ENCODE data around the gene PEX11A. TPM values are rescaled to one million over a fixed set of nuclear protein-coding genes. Genes with fewer than 3 reads are reported as not detected.
A peak's percentile ranks its signal among the peaks of the same experiment; 100 is the strongest.

PEX11A gene
- total and polyA plus RNA-seq, 12 donors: 5.4 to 23.2 (median 12.8) TPM

DNA sequence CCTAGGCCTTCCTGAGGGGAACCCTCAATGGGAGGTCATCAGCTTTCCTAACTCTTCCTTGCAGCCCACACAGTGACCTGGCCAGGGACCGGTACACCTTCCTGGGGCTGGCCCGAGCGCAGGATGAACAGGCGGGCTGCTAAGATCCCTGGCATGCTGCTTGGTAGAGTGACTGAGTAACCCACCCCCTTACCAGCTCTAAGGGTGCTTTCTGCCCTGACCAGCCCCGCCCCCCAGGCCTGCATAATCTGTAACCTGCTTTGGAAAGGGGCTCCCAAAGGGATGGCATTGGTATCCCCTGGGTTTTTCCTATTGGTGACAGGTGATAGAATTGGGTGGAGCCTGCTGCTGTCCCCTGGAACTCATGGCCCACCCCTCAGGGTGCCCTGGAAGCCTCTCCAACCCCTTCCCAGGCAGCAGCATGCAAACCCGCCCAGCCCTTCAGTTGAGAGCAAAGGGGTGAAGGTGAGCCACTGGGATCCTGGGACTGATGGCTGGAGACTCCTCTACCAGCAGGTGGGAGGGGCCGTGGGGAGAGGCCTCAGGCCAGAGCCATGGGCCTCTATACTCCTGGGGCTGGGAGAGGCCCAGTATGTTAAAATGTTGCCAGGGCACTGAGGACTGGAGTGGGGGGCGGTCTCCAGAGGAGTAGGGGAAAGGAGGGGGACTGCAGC is 24.2 kb downstream of the PEX11A start:
- WGBS, 4 donors: 93 to 97% (median 94%) methylated on average over 6 to 8 of the region's 8 CpGs
- H3K27ac ChIP-seq: peak overlapping the region in 4 of 5 donors; percentile 76 to 95 (median 84)
- no peaks in the 10 kb centered on the region for H3K27me3 ChIP-seq
- DNase-seq: peak in 1 of 7 donors; percentile 50
- no peak for TF ChIP-seq POLR2A (IDR thresholded peaks at IDR 0.05)
- TF ChIP-seq, protein P1, sequence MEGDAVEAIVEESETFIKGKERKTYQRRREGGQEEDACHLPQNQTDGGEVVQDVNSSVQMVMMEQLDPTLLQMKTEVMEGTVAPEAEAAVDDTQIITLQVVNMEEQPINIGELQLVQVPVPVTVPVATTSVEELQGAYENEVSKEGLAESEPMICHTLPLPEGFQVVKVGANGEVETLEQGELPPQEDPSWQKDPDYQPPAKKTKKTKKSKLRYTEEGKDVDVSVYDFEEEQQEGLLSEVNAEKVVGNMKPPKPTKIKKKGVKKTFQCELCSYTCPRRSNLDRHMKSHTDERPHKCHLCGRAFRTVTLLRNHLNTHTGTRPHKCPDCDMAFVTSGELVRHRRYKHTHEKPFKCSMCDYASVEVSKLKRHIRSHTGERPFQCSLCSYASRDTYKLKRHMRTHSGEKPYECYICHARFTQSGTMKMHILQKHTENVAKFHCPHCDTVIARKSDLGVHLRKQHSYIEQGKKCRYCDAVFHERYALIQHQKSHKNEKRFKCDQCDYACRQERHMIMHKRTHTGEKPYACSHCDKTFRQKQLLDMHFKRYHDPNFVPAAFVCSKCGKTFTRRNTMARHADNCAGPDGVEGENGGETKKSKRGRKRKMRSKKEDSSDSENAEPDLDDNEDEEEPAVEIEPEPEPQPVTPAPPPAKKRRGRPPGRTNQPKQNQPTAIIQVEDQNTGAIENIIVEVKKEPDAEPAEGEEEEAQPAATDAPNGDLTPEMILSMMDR (IDR thresholded peaks at IDR 0.05): no peak
- intact Hi-C loops (cut with DNase I): no loop called here
- H3K36me3 ChIP-seq (replicated peaks in 1 of 2): no peaks in the 10 kb centered on the region
- H3K4me1 ChIP-seq (replicated peaks in 1 of 2): peaks cover 17 to 23% of the 10 kb centered on the region in 2 donors
- no peaks in the 10 kb centered on the region for H3K9me3 ChIP-seq (replicated peaks in 1 of 3)
- H3K4me3 ChIP-seq: peak overlapping the region in 1 of 4 donors; percentile 52

DNA sequence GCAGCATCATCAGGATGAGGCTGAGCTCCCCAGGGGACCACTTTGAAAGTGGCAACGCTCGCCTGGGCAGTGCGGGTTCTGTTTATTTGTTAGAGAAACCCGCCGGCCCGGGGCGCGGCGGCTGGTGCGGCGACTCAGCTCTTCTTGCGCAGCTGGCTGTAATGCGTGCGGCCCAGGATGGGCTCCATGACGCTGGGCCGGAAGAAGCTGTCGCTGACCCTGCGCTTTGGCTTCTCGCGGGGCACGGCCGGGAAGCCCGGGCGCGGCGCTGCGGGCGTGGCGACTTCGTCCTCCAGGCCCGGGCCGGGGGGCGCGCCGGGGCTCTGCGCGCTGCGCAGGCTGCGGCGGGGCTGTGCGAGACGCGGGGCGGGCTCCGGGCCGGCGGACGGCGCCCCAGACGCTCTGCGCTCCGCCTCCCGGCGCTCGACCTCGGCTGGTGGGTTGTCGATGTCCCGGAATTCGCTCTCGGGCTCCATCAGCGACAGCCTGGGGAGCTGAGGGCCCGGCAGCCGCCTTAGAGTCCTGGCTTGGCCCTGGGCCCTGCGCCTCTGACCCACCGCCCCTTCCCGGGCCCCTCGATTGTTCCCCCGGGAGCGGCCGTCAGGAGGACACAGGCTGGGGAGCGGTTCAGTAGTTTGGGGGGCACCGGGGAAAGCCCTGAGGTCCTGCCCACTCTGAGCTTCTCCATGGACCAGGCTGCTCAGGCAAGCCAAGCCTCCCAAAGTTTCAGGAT is 24.9 kb downstream of the PEX11A start:
- peak; percentile 49 to 78 (median 63) for DNase-seq
- 1 to 5% (median 3%) methylated on average over 11 to 72 of the region's 72 CpGs for WGBS, 4 donors

DNA sequence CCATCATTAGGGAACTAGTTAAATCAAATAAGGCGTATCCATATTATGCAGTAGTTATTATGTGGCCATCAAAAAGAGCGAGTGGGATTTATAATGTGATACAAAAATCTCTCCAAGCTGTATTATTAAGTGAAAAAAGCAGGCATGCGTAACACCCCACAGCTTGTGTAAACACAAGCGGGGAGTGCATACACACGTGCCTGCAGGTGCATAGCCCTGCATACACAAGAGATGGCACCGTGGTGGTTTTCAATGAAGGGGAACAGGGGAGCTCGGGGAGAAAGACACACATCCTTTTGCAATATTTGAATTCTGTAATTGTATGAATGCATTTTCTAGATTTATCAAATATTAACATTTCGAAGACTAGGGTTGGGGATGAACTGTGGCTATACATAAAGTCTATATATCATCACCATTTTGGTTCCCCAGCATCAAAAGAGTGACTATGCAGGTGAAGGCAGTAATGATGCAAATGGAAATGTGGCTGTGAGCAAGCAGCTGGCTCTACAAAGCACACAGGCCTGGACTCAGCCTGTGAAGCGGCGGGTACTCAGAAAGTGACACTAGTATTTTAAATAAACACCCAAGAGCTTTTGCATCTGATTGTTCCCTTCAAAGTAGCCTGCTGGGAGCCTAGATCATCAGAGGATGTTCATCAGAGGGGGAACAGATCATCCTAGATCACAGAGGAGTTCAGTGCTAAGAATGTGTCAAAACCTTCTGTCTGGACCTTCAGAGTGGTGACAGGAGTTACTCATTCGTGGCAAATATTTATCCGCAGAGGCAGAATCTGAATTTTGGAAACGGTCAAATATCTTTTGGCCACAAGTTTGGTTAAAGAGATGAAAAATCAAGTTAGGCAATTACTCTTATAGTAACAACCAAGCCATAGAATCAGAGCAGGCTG is 25.9 kb downstream of the PEX11A start:
- H3K4me3 ChIP-seq: peak overlapping the region in 1 of 4 donors; percentile 52
- no peaks in the 10 kb centered on the region for H3K9me3 ChIP-seq (replicated peaks in 1 of 3)
- WGBS, 4 donors: 86 to 89% (median 88%) methylated on average over 13 of the region's 13 CpGs
- TF ChIP-seq POLR2A (IDR thresholded peaks at IDR 0.05): no peak
- TF ChIP-seq, protein P1 (IDR thresholded peaks at IDR 0.05): no peak
- peak overlapping the region in 4 of 5 donors; percentile 76 to 95 (median 84) for H3K27ac ChIP-seq
- DNase-seq: peak in 1 of 7 donors; percentile 47
- intact Hi-C loops (cut with DNase I): no loop called here
- H3K4me1 ChIP-seq (replicated peaks in 1 of 2): peaks cover 17 to 23% of the 10 kb centered on the region in 2 donors
- no peaks in the 10 kb centered on the region for H3K27me3 ChIP-seq
- no peaks in the 10 kb centered on the region for H3K36me3 ChIP-seq (replicated peaks in 1 of 2)

More for the DNA sequence above, 24.9 kb downstream of the PEX11A start:
- Histone ChIP-seq H3K9me3 (replicated peaks in 1 of 3) (no peaks in the 10 kb centered on the region), H3K4me3 (peak overlapping the region in 1 of 4 donors; percentile 52), H3K27me3 (no peaks in the 10 kb centered on the region), H3K4me1 (replicated peaks in 1 of 2) (peaks cover 17 to 23% of the 10 kb centered on the region in 2 donors), H3K27ac (peak overlapping the region in 4 of 5 donors; percentile 76 to 95 (median 84)), H3K36me3 (replicated peaks in 1 of 2) (no peaks in the 10 kb centered on the region)
- TF ChIP-seq, protein P1 (IDR thresholded peaks at IDR 0.05): no peak
- TF ChIP-seq POLR2A (IDR thresholded peaks at IDR 0.05): peak; percentile 32 to 58
- intact Hi-C loops (cut with DNase I): no loop called here
